AG09319 (cell line): ENCODE results near the gene PAX9.

Experiments used
- DNase-seq: peaks from one replicate; pipeline ENCODE4 v3.0.0-alpha.2; 2010; ENCODE audit warnings: low read depth; ENCODE audit errors: extremely low read depth
- TF ChIP-seq, protein P1 (sequence below): IDR thresholded peaks from 2 replicates; pipeline ENCODE4 v1.5.1; 2011; ENCODE audit warnings: low read depth, mild to moderate bottlenecking, inconsistent platforms, low read length, moderate library complexity

The PAX9 gene

DNA sequence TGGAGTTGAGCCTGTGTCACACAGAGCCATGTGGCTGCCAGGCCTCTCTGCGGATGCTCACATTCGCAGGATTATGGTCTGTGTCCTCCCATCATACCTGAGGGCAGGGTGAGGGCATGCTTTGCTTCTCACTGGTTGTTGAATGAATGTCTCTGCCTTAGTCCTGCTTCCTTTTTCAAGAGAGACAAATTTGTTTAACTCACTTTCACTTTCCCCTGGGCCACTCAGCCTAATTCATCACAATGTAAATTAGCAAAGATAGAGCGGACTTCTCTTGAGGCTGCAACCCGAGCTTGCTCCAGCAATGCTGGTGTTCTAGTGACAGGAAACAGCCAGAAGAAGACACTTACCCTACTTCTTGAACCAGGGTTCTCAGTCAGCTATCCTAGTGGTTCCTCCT lies 35.5 kb upstream of the PAX9 start:
- no peak for DNase-seq
- TF ChIP-seq, protein P1, sequence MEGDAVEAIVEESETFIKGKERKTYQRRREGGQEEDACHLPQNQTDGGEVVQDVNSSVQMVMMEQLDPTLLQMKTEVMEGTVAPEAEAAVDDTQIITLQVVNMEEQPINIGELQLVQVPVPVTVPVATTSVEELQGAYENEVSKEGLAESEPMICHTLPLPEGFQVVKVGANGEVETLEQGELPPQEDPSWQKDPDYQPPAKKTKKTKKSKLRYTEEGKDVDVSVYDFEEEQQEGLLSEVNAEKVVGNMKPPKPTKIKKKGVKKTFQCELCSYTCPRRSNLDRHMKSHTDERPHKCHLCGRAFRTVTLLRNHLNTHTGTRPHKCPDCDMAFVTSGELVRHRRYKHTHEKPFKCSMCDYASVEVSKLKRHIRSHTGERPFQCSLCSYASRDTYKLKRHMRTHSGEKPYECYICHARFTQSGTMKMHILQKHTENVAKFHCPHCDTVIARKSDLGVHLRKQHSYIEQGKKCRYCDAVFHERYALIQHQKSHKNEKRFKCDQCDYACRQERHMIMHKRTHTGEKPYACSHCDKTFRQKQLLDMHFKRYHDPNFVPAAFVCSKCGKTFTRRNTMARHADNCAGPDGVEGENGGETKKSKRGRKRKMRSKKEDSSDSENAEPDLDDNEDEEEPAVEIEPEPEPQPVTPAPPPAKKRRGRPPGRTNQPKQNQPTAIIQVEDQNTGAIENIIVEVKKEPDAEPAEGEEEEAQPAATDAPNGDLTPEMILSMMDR = no peak

DNA sequence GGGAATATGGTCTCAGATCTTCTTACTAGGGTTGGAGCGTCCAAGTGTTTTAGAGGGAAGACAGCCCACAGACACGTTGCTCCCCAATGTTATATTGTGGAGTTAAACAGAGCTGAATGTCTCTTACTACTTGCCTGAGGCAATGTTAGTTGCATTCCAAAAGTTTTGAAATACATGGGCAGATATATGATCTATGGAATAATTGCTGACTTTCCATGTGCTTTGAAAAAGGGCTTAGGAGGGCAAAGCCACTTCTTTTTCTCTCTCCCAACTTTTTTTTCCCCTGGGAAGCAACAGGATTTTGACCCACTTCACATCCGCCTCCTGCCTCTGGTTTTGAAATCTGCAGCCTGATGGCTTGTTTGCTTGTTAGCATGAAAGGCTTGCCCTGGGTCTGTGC lies 33.7 kb upstream of the PAX9 start:
- TF ChIP-seq, protein P1 = no peak
- DNase-seq = no peak

DNA sequence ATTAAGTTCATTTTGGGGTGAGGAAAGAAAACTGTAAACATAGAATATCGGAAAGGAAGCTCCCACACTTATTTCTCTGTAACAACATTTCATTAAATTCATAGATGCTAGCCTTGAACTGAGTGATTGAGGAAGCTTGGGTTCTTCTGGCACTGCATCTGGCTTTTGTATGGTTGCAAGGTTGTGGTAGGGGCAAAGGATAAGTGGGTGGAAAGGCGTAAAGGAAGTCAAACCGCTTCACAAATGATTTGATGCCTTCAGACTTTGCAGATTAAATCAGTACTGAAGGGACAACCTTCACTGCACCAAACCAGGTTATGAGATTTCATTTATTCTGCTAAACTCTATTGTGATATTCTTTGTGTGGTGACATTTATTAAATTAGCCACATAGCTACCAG lies 28.1 kb upstream of the PAX9 start:
- TF ChIP-seq, protein P1 = no peak
- DNase-seq = no peak

DNA sequence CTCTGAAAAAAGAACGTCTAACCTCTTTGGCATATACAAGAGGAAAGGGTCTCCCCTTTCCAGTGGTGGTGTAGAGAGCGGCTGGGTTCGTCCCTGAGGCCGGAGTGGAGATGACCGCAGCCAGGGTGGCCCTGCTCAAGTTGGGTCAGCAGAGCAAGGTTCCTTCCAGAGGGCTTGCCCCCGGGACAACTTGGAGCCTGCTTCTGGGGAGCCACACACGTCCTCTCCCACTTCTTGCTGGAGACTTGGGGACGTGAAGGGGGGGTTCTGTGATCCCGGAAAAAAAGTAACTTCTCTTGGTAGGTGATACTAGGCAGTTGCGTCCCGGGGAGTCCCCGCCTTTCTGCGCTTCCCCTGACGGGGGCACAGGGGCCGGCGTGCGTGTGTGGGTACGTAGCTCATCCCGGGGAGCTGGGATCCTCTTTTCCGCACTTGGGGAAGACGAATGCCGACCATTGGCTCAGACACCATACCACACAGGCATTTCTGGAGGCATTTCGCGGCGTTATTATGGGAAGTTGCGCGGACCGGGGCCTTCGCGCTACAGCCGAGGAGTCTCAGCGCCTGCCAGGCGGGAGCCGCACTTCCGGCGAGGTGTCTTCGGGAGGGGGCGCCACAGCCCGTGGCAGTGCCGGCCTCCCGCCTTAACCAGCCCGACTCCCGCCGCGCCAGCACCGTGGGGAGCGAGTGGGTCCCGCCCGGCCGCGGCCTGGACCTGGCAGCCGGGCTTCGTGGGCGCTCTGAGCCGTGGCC lies 14.8 kb upstream of the PAX9 start:
- TF ChIP-seq, protein P1 = peak; percentile 33
- no peak for DNase-seq

DNA sequence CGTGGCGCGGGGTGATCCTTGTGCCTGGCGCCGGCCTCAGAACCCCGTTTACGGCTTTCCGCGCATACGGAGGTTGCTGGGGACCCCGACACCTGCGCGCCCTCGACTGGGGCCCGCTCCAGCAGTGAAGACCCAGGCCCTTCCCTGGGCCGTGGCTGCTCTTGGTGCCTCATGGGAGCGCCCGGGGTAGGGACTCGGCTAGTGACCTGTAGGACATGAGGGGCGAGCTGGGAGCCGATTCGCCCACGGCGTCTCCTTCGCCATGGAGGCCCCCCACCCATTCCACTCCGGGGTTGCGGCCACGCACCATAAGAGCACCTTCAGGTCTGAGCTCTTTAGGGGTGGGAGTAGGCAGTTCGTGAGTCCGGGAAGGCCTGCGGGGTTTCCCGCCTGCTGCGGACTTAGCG lies 14.2 kb upstream of the PAX9 start:
- DNase-seq = no peak
- TF ChIP-seq, protein P1 = no peak

DNA sequence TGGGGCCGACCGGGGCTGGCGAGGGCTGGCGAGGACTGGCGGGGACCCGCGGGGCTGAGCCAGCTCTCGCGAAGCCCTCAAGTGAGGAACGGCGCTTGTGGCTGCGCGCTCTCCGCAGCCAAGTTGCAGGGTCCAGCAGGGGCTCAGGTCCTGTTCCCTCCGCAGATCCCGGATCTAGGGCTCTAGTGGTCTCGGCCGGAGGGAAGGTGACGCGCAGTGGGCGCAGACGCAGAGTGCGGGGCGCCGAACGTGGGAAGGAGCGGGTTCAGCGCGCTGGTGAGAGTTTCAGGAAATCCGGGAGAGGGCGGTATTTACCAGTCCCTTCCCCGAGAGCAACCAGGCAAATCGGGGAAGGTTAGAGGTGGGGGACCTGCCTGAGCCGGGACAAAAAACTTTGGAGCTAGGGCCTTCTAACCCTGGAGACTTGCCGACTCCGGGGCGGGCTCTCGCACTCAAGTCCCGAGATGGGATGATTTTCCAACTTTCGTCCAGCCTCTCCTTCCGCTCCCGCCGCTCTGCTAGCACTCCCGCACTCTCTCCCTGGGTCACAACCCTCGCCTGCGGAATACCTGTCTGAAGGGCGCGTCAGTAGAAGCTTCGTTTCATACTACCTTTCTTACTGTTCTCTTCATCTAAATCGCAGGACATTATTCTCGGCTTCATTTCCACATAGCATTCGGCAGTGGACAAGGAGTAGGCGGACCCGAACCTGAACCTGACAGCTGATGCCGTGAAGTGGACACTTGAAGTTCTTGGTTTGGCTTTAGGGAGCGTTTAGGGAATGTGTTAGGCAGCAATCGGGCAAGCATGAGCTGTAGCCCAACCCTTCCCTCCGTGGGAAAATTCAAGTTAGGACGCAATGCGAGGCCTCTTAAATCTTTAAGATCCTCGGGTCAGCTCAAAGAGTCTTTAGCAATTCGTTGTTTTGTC lies 13.6 kb upstream of the PAX9 start:
- no peak for DNase-seq

More for the DNA sequence above, 13.6 kb upstream of the PAX9 start:
- TF ChIP-seq, protein P1 = peak; percentile 69
